AG10803 (cell line): ENCODE data around the gene TPRG1L.

Experiments used
- DNase-seq: peaks from one replicate; pipeline ENCODE4 v3.0.0; 2010; ENCODE audit warnings: low read depth
- H3K4me3 ChIP-seq: 2 replicates; pipeline ENCODE4 v1.5.1; 2011; ENCODE audit warnings: mild to moderate bottlenecking, low read length, control low read depth
- TF ChIP-seq, protein P1 (sequence below): conservative IDR thresholded peaks from 2 replicates; pipeline ENCODE4 v1.5.1; 2011; ENCODE audit warnings: mild to moderate bottlenecking, low read length, control low read depth, inconsistent platforms

The TPRG1L gene

GRCh38 chr1:3599816-3600215, 25.0 kb upstream of the TPRG1L start:
- TF ChIP-seq, protein P1, sequence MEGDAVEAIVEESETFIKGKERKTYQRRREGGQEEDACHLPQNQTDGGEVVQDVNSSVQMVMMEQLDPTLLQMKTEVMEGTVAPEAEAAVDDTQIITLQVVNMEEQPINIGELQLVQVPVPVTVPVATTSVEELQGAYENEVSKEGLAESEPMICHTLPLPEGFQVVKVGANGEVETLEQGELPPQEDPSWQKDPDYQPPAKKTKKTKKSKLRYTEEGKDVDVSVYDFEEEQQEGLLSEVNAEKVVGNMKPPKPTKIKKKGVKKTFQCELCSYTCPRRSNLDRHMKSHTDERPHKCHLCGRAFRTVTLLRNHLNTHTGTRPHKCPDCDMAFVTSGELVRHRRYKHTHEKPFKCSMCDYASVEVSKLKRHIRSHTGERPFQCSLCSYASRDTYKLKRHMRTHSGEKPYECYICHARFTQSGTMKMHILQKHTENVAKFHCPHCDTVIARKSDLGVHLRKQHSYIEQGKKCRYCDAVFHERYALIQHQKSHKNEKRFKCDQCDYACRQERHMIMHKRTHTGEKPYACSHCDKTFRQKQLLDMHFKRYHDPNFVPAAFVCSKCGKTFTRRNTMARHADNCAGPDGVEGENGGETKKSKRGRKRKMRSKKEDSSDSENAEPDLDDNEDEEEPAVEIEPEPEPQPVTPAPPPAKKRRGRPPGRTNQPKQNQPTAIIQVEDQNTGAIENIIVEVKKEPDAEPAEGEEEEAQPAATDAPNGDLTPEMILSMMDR, result no peak
- no peak for DNase-seq
- no peak overlapping the region for H3K4me3 ChIP-seq

DNA sequence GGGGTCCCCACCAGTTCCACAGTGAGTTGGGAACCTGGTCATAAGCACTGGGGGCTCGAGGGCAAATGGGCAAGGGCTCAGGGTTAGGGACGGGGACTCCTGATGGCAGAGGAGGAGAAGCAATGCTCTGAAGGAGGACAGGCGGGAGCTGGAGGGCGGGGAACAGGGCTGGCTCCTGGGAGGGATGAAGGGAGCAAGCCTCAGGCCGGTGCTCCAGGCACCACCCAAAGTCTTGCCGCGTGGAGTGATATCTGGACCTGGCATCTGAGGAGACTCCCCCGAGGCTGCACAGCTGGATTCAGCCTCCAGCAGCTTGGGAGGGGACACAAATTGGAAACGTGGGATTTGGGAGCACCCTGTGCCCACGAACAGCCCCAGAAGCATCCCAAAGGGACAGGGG, 24.5 kb upstream of the TPRG1L start:
- no peak for DNase-seq
- TF ChIP-seq, protein P1, result no peak
- H3K4me3 ChIP-seq, result no peak overlapping the region

DNA sequence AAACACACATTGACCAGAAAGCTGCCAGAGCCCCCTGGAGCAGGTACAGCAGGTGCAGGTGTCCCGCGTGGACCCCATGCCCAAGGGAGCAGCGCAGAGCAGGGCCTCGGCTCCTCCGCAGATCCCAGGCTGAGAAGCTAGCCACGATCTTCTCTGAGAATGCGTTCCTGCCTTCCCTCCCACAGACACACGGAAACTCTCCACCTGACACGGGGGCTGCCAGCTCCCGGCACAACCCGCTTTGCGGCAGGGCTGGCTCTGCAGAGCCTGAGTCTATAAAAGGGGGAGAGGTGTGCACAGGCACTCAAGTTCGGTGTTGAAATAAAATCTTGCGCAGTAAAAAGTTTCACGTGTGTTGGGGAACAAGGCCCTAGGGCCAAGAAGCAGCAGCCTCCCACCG, 23.1 kb upstream of the TPRG1L start:
- no peak for DNase-seq
- no peak overlapping the region for H3K4me3 ChIP-seq
- TF ChIP-seq, protein P1, result no peak

DNA sequence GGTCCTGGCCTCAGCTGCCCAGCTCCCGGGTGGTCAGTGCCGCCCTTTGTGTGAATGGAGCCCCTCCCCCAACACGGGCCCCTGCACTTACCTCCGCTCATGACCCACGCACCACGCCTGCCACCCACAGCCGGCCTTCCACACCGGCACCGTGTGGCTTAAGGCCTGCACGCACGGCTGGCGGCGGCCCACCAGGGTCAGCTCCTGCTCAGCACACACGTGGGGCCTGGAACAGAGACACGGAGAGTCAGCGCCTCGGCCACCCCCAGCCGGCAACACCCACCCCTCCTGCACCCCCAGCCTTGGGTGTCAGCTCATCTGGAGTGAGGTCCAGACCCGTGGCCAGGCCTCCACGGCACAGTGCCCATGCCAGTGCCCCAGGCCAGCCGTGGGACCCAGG, 22.4 kb upstream of the TPRG1L start:
- H3K4me3 ChIP-seq, result no peak overlapping the region
- no peak for DNase-seq
- TF ChIP-seq, protein P1, result no peak

GRCh38 chr1:3603156-3603555, 21.7 kb upstream of the TPRG1L start:
- no peak for DNase-seq
- H3K4me3 ChIP-seq, result no peak overlapping the region
- TF ChIP-seq, protein P1, result no peak

- H3K4me3 ChIP-seq, result no peak overlapping the region
- DNase-seq, result no peak
- TF ChIP-seq, protein P1, result no peak
Observed at GRCh38 chr1:3603571-3604467, 21.0 kb upstream of the TPRG1L start.

- no peak for DNase-seq
- TF ChIP-seq, protein P1, result no peak
- no peak overlapping the region for H3K4me3 ChIP-seq
Observed at GRCh38 chr1:3604468-3604974, 20.3 kb upstream of the TPRG1L start.
